Loucy (cell line): Measurements from ENCODE around the gene CALCR.

Experiments used
- H2AFZ ChIP-seq: fragments of 200-600 bp; sonication (generic); 2 replicates; pipeline ENCODE4 v1.6.0; 2016; ENCODE audit warnings: antibody characterized with exemption, mild to moderate bottlenecking, low read length, moderate library complexity
- H3F3A ChIP-seq: fragments of 200-600 bp; 2 replicates; pipeline ENCODE4 v1.6.0; 2016; ENCODE audit warnings: antibody characterized with exemption, low read depth, mild to moderate bottlenecking
- H3K27me3 ChIP-seq: fragments of 200-600 bp; sonication (generic); 2 replicates; pipeline ENCODE4 v1.6.1; 2014; ENCODE audit warnings: low read length, mild to moderate bottlenecking; ENCODE audit not compliant: insufficient read depth, poor library complexity, severe bottlenecking
- H3K36me3 ChIP-seq: fragments of 200-600 bp; sonication (generic); 2 replicates; pipeline ENCODE4 v1.6.1; 2016; ENCODE audit warnings: low read length; ENCODE audit not compliant: insufficient read depth
- H3K4me1 ChIP-seq: fragments of 200-600 bp; sonication (generic); 2 replicates; pipeline ENCODE4 v1.5.1; 2014; ENCODE audit warnings: low read length, mild to moderate bottlenecking; ENCODE audit not compliant: insufficient read depth, poor library complexity, severe bottlenecking
- H3K4me2 ChIP-seq: fragments of 200-600 bp; sonication (generic); 2 replicates; pipeline ENCODE4 v1.6.0; 2014; ENCODE audit warnings: antibody characterized with exemption, low read length, low read depth, mild to moderate bottlenecking; ENCODE audit not compliant: poor library complexity, severe bottlenecking
- H3K4me3 ChIP-seq: fragments of 200-600 bp; sonication (generic); 2 replicates; pipeline ENCODE4 v1.5.1; 2014; ENCODE audit warnings: low read length, mild to moderate bottlenecking, mixed read lengths; ENCODE audit not compliant: poor library complexity, severe bottlenecking
- H3K79me2 ChIP-seq: fragments of 200-600 bp; sonication (generic); 2 replicates; pipeline ENCODE4 v1.6.1; 2014; ENCODE audit warnings: low read length; ENCODE audit not compliant: insufficient read depth
- H3K9ac ChIP-seq: fragments of 200-600 bp; sonication (generic); 2 replicates; pipeline ENCODE4 v1.6.0; 2014; ENCODE audit warnings: mild to moderate bottlenecking, low read depth, low read length, moderate library complexity; ENCODE audit not compliant: poor library complexity, severe bottlenecking
- H3K9me2 ChIP-seq: fragments of 200-600 bp; sonication (generic); replicated peaks from 2 replicates; pipeline ENCODE4 v1.6.1; 2016; ENCODE audit warnings: low read depth, low read length, mixed read lengths
- H3K9me3 ChIP-seq: fragments of 200-600 bp; sonication (generic); 2 replicates; pipeline ENCODE4 v1.6.1; 2014; ENCODE audit warnings: mild to moderate bottlenecking, antibody characterized with exemption, low read length, low read depth; ENCODE audit not compliant: insufficient read depth
- H4K20me1 ChIP-seq: fragments of 200-600 bp; sonication (generic); 2 replicates; pipeline ENCODE4 v1.6.0; 2014; ENCODE audit warnings: antibody characterized with exemption, low read length, mild to moderate bottlenecking; ENCODE audit not compliant: insufficient read depth, poor library complexity, severe bottlenecking
- CTCF ChIP-seq: fragments of 200-600 bp; sonication (generic); conservative IDR thresholded peaks from 2 replicates; pipeline ENCODE4 v1.5.1; 2014; ENCODE audit warnings: mild to moderate bottlenecking, antibody characterized with exemption, low read length
- EZH2phosphoT487 ChIP-seq: fragments of 200-600 bp; IDR thresholded peaks from 2 replicates; pipeline ENCODE4 v1.6.1; 2018; ENCODE audit warnings: antibody characterized with exemption, mild to moderate bottlenecking, moderate library complexity, borderline replicate concordance

CALCR gene

GRCh38 chr7:93407239-93407638 is 167.3 kb downstream of the CALCR start:
- Histone ChIP-seq H3K9me2 (no peaks in the 10 kb centered on the region), H3K4me3 (no peak overlapping the region)
- TF ChIP-seq EZH2phosphoT487 (no peak), CTCF (peak; percentile 24; the same call in 1 of the 2 replicates)

GRCh38 chr7:93402944-93403343 is 171.6 kb downstream of the CALCR start:
- Histone ChIP-seq H3K4me3 (no peak overlapping the region), H2AFZ (no peak overlapping the region), H3K79me2 (no peaks in the 10 kb centered on the region), H3K9ac (no peak overlapping the region), H3K27me3 (peaks cover 5% of the 10 kb centered on the region), H3K36me3 (no peaks in the 10 kb centered on the region), H4K20me1 (no peaks in the 10 kb centered on the region), H3F3A (no peaks in the 10 kb centered on the region), H3K9me3 (no peaks in the 10 kb centered on the region), H3K4me2 (no peak overlapping the region), H3K9me2 (no peaks in the 10 kb centered on the region), H3K4me1 (no peaks in the 10 kb centered on the region)
- TF ChIP-seq EZH2phosphoT487 (no peak), CTCF (no peak)

More at GRCh38 chr7:93407239-93407638, 167.3 kb downstream of the CALCR start:
- H2AFZ ChIP-seq, result no peak overlapping the region
- no peaks in the 10 kb centered on the region for H4K20me1 ChIP-seq
- no peaks in the 10 kb centered on the region for H3K79me2 ChIP-seq
- H3K9me3 ChIP-seq, result no peaks in the 10 kb centered on the region
- no peaks in the 10 kb centered on the region for H3K4me1 ChIP-seq
- H3K4me2 ChIP-seq, result no peak overlapping the region
- H3K36me3 ChIP-seq, result no peaks in the 10 kb centered on the region
- H3F3A ChIP-seq, result no peaks in the 10 kb centered on the region
- H3K27me3 ChIP-seq, result peaks cover 12% of the 10 kb centered on the region
- H3K9ac ChIP-seq, result no peak overlapping the region

- H3K27me3 ChIP-seq, result peaks cover 5% of the 10 kb centered on the region
- no peaks in the 10 kb centered on the region for H4K20me1 ChIP-seq
- no peaks in the 10 kb centered on the region for H3K9me3 ChIP-seq
- no peaks in the 10 kb centered on the region for H3K9me2 ChIP-seq
- H2AFZ ChIP-seq, result no peak overlapping the region
- no peak overlapping the region for H3K9ac ChIP-seq
- no peak overlapping the region for H3K4me2 ChIP-seq
- no peak overlapping the region for H3K4me3 ChIP-seq
- H3K36me3 ChIP-seq, result no peaks in the 10 kb centered on the region
- H3K4me1 ChIP-seq, result no peaks in the 10 kb centered on the region
- no peaks in the 10 kb centered on the region for H3F3A ChIP-seq
- H3K79me2 ChIP-seq, result no peaks in the 10 kb centered on the region
- TF ChIP-seq EZH2phosphoT487 (no peak), CTCF (no peak)
These were observed 174.9 kb downstream of the CALCR start for GRCh38 chr7:93399642-93400041.
